ENCODE data around the gene SPATA17.

- TF ChIP-seq CTCF (IDR thresholded peaks at IDR 0.05) = no peak
- no peak for TF ChIP-seq POLR2A (IDR thresholded peaks at IDR 0.05)
These were observed 103.8 kb downstream of the SPATA17 start for GRCh38 chr1:217734973-217735372.

Measured in adrenal gland (tissue), 5 donors.